Fibroblast of the conjunctiva (primary cell): ENCODE measurements around the gene MYOF.
"Not testable (repeated sequence)": the region's sequence is repeated elsewhere in the genome, so short reads cannot be mapped to it uniquely, and the experiment has no call there.

Source experiments
- DNase-seq: peaks from one replicate; pipeline ENCODE4 v3.0.0-alpha.2; 2010; ENCODE audit warnings: low read depth

MYOF gene

DNA sequence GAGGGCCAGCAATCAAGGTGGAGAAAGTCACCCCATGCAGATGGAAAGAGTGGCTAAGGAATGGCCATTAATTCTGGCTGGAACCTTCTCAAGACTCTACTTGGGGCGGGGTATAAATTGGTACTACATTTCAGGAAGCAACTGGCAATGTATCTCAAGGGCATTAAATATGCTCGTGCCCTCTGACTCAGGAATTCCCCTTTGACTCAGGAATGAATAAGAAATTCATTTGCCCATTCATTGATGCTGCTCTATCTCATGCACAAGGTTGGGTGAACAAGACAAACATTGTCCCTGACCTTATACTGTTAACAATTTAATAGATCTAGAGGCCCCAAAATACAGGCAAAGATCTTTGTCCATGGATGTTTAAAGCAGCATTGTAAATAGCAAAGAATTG is 188.1 kb downstream of the MYOF start:
- DNase-seq: no peak

DNA sequence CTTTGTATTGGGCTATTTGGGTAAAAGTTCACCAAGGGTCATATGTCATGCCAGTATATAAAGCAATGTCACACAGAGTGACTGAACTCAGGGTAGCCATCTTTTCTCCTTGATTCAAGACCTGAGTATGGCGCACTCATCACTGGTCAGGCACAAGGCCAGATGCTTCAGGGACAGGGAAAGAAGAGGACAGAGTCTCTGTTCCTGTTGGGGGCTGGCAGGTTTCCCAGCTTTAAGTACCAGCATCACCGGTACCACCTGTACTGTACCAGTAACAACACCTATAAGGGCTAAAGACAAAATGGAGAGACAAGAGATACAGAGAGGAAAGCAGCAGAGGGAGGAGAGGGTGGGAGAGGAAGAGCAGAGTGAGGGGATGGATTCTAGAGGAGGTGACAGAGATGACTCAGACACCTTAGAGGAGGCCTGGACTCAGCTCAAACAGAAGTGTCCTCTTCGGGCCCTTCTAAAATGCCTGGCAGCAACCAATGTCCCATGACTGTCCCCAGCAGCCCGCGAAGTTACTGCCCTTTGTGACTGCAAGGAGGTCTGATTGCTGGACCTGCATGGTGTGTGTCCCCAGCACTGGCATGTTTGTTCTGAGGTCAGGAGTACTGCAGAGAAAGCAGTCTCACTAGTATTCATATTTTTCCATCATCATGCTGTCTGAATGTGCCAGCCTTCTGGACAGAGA is 191.3 kb downstream of the MYOF start:
- no peak for DNase-seq

DNA sequence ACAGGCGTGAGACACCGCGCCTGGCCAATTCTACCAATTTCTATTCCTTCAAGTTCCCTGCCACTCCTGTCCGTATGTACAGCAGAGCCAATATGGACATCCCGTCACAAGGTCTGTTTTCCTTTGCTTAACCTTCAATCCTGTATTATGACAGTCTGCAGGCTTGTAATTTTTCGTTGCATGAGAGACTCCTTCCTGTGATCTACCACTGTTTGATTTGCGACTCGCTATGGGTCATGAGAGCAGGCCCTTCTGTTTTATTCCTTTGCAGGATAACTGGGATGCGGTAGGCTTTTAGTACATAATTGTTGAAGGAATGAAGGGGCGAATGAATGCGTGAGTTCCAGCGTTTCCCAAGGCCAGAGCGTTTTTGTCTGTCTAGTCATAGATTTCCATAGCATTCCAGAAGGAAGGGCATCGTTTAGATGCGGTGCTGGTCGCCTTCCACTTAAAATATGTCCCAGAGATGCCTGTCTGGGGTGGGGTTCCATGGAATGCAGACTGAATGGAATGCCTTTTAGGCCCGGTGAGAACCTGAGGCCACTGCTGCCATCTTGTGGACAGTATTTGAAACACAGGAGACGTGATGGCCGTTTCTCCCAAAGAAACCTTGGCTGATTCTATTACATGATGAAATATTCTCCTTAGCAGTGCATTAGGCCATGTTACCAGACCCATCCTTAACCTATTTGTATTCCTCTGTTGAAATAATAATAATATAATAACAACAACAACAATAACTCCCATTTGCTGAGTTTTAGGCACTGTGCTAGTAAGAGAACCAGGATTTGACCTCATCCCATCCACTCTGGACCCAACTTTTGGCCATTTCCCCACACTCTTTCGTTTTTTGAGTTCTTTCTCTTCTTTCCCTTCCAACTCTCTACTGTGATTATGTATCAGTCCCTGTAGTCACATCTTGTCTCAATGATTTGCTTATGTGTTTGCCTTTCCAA is 193.2 kb downstream of the MYOF start:
- peak; percentile 70 for DNase-seq

DNA sequence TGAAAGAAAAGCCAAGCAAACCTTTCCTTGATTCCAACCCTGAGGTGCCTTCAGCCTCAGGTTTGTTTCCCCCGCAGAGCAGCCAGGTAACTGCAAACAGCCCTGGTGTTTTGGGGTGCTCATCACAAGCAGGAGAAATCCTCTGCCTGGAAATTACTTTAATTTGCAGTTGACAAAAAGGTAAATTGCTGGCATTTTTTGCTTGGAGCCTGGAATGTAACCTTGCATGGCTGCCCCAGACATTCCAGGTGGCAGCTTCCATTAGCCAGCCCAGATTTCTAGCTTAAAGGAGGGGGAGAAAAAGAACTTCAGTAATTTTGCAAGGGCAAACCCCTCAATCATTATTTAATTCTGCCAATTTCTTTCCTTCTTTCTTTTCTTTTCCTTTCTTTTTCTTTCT is 194.4 kb downstream of the MYOF start:
- DNase-seq: no peak

DNA sequence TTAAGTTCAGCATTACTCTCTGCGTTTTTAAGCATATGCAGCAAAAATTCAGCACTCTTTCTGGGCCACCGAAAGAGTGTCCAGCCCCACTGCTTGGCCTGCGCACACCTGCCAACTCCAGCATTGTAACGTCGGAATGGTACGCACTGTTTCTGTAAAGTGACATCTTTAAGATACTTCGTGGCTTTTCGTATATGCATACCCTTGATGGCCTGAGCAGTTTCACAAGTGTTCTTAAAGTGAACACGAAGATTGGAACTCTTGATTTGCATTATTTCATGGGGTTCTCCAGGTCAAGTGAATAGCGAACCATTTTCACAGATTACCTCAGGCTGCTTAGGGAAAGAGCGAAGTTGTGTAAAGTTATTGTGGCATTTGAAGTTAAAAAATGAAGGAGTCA is 197.9 kb downstream of the MYOF start:
- not testable (repeated sequence) for DNase-seq

DNA sequence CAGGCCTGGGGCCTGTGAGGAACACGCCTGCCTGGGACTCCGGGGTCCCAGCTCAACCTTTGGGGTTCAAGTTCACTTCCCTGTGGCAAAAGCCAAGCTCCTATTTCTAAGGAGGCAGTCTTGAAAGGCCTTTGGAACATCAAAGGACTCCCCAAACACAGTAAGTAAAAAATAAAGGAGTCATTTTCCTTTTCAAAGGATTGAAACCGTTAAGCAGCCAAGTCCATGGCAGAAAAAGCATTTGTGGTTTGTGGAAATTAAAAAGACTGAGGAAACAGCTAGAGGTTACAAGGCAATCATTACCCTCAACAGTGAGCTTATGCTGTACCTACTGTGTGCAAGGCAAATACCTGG is 200.8 kb downstream of the MYOF start:
- DNase-seq: no peak

DNA sequence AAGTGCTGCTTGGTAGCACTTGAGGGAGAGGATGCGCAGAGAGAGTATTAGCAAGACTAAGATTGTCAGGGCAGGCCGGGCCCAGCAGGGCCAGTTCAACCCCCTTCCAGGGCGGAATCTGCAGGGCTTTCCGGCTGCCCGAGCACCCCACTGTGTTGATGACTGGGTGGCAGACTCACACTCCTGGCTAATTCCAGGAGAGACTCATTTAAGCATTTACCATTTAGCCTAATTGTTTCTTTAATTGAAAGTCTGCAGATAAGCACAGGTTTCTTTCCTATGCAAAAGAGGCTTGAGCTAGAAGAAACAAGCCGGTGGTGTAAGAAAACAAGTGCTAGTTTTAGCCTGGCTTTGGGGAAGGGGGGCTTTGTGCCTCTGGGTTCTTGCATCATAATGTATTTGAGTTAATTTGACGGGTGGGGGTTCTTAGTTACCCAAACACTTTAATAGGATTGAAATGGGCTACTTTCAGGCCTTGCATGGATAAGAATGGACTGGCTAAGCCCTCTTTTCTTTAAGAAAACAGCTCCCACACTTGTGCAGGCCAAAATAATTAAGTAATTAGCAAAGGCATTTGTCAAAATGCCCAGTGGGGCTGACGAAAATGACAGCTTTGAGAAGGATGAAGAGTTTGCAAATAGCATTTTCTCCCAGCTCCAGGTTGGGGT is 201.3 kb downstream of the MYOF start:
- no peak for DNase-seq

DNA sequence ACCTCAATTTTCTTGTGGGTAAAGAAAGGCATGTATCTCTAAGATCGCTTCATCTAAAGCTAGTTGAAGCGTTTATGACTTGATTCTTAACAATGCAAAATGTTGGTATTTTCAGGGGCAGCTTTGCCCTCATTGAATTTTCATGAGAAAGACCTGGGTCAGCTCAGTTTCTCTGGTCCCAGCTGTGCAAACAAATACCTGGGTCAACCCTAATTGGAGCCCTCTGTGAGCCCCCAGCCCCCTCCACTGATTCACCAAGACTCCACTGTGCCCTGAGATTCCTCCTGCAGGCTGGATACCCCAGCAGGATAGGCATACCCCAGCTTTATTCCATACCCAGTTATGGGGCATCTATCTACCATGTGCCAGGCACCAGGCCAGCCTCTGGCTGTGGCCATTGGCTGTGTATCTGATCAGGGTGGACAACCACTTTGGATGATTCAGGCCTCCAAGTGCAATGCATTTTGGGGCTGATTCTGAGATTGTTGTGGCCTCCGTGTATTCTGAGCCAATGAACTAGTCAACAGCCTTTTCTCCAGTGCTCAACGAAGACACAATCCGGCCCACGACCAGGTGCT is 201.9 kb downstream of the MYOF start:
- no peak for DNase-seq

DNA sequence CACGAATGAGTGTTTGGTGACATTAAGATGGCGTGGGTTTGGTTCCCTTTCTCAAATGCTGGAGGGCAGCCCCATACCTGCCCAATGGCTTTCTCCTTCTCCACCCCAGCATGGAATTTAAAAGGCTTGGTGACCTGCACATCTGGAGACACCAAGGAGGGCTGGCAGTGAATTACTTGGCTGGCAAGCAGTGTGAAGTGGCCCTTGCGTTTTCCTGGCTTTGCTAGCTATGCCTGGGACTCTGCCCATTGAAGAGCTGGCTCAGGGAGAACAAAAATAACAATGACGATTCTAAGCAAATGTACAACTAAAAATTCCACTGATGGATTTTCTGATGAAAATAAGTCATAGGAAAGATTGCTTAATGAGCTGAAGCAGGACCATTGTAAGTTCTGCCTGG is 204.8 kb downstream of the MYOF start:
- DNase-seq: no peak

DNA sequence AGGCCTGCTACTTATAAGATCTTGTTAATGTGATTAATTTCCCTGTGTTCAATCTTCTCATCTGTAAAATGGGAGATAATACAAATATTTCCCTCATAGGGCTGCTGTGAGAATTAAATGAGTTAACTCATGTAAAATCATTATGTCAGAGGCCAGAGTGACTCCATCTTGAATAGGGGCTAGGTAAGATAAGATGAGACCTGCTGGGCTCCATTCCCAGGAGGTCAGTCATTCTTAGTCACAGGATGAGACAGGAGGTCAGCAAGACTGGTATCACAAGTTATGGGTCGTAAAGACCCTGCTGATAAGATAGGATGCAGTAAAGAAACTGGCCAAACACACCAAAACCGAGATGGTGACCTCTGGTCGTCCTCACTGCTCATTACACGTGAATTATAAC is 207.7 kb downstream of the MYOF start:
- no peak for DNase-seq

DNA sequence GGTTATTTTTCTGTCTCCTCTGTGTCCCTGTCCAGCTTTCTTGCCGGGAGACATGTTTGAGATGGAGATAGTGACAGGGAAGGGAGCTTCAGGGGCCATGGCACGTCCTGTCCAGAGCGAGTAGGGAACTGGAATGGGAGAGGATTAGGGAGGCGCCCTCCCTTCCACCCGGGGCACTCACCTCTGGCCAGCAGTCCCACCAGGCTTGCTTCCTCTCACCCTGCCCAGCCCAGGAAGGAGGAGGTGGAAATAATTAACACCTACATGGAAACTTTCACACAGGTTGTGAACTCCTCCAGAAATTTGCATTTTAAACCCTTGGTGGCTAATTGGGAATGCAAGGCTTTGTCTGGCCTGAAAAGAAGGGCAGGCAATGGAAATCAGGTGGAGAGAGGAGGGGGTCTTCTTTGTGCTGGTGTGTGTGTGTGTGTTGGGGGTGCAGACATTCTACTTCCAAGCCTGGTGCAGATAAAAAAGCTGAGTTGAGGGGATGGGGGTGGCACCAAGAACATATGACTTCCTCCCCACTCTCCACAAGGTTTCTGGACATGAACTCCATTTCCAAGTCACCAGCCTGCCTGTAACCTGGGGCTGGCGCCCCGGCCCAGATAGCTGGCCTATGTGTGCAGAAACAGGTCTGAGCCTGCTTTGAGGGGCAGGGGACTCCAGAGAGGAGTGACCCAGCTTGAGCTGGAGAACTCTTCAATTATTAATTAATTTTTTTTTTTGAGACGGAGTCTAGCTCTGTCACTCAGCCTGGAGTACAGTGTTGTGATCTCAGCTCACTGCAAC is 209.1 kb downstream of the MYOF start:
- DNase-seq: no peak

DNA sequence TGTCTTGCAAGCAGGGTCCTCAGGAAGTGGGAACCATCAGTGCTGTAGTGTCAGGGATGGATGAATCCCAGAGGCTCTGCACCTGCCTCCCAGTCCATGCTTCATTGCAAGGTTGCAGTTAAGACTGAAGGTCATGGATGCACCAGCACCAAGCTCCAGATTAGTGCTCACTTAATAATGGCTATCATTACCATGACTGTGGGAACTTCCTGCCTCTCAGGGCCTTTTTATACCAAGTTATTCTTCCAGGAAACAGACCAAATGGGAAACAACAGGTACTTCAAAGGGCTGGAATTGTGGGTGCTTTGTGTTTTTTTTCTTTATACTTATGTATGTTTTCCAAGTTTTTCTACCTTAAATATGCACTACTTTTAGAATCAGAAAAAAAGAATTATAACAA is 210.8 kb downstream of the MYOF start:
- DNase-seq: no peak

DNA sequence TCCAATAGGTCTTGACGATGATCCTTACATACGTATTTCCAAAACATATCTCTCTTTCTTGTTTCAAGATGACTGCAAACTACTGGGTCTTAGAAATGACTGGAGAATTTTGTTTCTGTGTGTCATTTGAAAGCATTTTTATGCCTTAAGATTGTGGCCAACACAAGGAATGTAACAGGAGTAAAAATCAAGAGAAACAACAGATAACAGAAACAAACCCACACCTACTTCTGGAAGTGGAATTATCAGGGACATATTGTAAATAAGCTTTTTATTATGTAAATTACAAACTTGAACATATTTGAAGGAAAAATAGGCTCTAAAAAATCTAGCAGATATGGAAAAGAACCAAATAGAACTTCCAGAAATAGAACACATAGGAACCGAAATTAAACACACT is 212.9 kb downstream of the MYOF start:
- no peak for DNase-seq

DNA sequence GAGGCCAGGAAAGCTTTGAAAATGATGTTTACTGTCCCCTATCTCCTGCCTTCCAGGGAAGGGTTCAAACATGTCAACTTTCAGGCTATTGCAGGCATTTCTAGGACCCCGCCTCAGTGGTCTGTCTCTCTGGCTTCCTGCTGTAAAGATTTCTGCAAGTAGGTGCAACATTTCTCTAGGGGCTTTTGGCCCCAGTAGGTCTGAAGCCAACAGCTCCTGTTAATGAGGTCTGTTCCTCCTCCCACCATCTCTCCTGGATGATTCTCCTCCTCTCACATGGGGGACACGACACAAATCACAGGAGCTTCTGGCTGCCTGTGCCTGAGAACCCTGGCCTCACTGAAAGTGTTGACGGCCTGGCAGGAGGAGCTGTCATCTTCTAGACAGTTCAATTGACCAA is 214.1 kb downstream of the MYOF start:
- DNase-seq: no peak

DNA sequence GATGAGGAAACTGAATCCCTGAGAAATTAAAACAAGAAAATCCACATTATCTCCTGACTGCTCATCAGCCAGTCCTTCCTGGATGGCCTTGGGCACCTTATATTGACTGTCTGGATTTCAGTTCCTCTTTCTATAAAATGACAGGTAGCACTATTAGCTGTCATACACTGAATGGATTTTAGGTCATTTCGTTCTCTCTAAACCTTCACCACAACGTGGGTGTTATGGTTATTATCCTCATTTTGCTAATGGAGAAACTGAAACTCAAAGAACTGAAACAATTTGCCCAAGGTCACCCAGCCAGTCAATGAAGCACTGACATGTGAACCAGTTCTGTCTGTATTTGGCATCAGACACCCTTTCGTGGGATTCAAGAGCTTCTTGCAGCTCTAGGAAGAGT is 214.6 kb downstream of the MYOF start:
- DNase-seq: no peak

DNA sequence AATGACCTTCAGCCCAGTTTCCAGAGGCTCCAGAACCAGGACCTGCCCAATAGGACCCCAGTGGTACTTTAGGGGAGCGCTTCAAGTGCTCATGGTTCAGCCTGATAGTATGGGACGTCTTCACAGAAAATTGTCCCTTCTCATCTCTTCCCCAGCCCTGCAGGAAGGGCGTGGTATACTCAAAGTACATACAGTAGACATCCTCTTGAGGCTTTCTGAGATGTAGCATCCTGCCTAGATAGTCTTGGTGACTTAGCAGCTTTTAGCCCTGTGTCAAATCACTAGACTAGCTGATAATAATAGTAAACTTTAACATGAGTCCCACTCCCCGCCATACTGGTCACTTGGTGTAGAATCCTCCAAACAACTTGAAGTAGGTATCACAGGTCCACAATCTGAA is 215.3 kb downstream of the MYOF start:
- no peak for DNase-seq

DNA sequence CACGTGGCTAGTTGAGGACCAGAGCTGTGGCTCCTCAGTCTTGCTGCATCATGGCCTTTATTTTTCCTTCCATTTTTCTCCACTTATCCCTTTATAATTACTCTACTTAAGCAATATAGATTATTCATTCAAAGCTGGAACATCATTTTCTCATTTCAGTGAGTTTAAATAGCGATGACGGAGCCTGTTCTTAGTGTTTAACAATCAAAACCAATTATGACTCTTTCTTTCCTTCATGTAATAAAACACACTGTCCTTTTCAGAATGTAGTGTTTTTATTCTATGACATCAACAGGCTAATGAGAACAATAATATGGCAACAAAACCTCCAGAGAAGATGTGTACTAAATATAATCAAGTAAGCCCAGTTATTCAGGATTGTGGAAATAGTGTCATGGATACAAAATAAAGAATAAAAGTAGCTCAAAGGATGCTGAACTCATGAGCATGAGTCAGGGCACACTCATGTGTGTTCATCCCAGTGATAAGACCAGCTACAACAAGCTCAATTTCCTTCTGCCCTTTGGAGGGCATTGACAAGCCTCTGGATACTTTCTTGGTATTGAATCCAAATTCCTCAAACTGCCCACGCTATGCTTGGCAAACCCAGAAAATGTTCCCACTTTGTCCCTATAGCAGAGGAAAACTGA is 220.0 kb downstream of the MYOF start:
- no peak for DNase-seq

DNA sequence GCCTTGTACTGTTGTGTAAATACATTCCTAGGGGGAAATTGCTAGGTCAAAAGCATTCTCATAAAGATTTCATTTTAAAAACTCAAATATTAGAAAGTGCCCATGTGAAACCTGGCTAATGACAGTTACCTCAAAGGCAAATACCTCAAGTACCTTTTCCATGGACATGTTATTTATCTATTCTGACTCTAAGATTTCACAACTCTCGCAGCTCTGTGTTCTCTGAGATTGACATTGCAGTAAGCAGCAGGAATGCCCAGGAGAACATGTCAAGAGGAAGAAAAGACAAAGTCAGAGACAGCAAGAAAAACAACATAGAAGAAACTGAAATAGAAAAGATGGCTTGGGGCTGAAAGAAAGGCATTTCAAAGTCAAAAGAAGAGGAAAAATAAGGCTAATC is 221.0 kb downstream of the MYOF start:
- DNase-seq: no peak

DNA sequence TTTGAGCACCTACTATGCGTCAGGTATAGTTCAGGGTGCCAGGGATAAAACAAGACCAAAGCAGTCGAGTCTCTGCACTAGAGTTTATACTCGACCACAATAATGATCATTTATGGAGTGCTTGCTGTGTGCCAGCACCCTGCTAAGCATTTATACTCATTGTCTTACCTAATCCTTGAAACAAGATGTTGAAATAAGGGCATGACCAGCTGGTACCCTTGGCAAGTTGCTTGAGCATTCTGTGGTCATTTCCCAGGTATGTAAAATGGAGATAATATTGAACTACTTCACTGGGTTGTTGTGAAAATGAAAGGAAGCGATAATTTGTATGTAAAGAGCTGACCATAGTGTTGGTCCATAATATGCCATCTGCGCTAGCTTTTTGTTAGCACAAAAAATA is 223.0 kb downstream of the MYOF start:
- DNase-seq: no peak
